ENCODE results near the gene GNA12. TPM values are rescaled to one million over a fixed set of nuclear protein-coding genes. Genes with fewer than 3 reads are reported as not detected.

Gene GNA12
- total RNA-seq, 3 donors from 2014 or later, result 21.7 to 57.7 (median 25.7) TPM

- Histone ChIP-seq H3K9me3 (no peaks in the 10 kb centered on the region), H3K4me1 (ENCODE audit: low read depth) (peaks cover 12% of the 10 kb centered on the region), H3K4me3 (no peak overlapping the region), H3K36me3 (ENCODE audit: low read depth) (no peaks in the 10 kb centered on the region)
- no peak for TF ChIP-seq CTCF (IDR thresholded peaks at IDR 0.05)
- DNase-seq (peak in 1 of 3 donors; percentile 8), ATAC-seq (no peak)
- intact Hi-C loops (cut with DNase I, micrococcal nuclease), result no loop called here
Observed at GRCh38 chr7:2732388-2732787, 111.7 kb downstream of the GNA12 start.

GRCh38 chr7:2730846-2731770 is 113.0 kb downstream of the GNA12 start:
- DNase-seq, result peak in 1 of 3 donors; percentile 32
- H3K4me3 ChIP-seq, result no peak overlapping the region
- intact Hi-C loops (cut with DNase I, micrococcal nuclease), result no loop called here
- no peak for TF ChIP-seq CTCF (IDR thresholded peaks at IDR 0.05)
- peaks cover 12% of the 10 kb centered on the region for H3K4me1 ChIP-seq (ENCODE audit: low read depth)
- no peaks in the 10 kb centered on the region for H3K9me3 ChIP-seq
- no peaks in the 10 kb centered on the region for H3K36me3 ChIP-seq (ENCODE audit: low read depth)
- ATAC-seq, result no peak

GRCh38 chr7:2729893-2730716 is 114.0 kb downstream of the GNA12 start:
- no peak for TF ChIP-seq CTCF (IDR thresholded peaks at IDR 0.05)
- Histone ChIP-seq H3K9me3 (no peaks in the 10 kb centered on the region), H3K4me1 (ENCODE audit: low read depth) (peaks cover 12% of the 10 kb centered on the region), H3K4me3 (no peak overlapping the region), H3K36me3 (ENCODE audit: low read depth) (no peaks in the 10 kb centered on the region)
- peak in 1 of 3 donors; percentile 47 for DNase-seq
- intact Hi-C loops (cut with DNase I, micrococcal nuclease), result no loop called here
- peak; percentile 25 for ATAC-seq

GRCh38 chr7:2729031-2729892 is 114.8 kb downstream of the GNA12 start:
- Histone ChIP-seq H3K4me1 (ENCODE audit: low read depth) (peaks cover 12% of the 10 kb centered on the region), H3K36me3 (ENCODE audit: low read depth) (no peaks in the 10 kb centered on the region), H3K4me3 (no peak overlapping the region), H3K9me3 (no peaks in the 10 kb centered on the region)
- intact Hi-C loops (cut with DNase I, micrococcal nuclease), result no loop called here
- peak; percentile 19 for ATAC-seq
- TF ChIP-seq CTCF (IDR thresholded peaks at IDR 0.05), result no peak
- peak in 1 of 3 donors; percentile 45 for DNase-seq
